Renal cortical epithelial cell (primary cell): ENCODE measurements around the gene TMEM225B. TPM values are rescaled to one million over a fixed set of nuclear protein-coding genes. Genes with fewer than 3 reads are reported as not detected.
"Not testable (repeated sequence)": the region's sequence is repeated elsewhere in the genome, so short reads cannot be mapped to it uniquely, and the experiment has no call there.

Experiments used
- DNase-seq: peaks from one replicate; pipeline ENCODE4 v3.0.0-alpha.2; 2011; ENCODE audit warnings: low read depth
- total RNA-seq: library from RNA; depleted of rRNA; stranded (reverse); fragments of >200 nt; gene quantifications from 2 replicates; pipeline ENCODE4 v1.2.3, GENCODE V29; 2014

TMEM225B gene, protein sequence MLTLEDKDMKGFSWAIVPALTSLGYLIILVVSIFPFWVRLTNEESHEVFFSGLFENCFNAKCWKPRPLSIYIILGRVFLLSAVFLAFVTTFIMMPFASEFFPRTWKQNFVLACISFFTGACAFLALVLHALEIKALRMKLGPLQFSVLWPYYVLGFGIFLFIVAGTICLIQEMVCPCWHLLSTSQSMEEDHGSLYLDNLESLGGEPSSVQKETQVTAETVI
- 0.55 TPM in 1 of 2 replicates, not detected in the other for total RNA-seq

DNA sequence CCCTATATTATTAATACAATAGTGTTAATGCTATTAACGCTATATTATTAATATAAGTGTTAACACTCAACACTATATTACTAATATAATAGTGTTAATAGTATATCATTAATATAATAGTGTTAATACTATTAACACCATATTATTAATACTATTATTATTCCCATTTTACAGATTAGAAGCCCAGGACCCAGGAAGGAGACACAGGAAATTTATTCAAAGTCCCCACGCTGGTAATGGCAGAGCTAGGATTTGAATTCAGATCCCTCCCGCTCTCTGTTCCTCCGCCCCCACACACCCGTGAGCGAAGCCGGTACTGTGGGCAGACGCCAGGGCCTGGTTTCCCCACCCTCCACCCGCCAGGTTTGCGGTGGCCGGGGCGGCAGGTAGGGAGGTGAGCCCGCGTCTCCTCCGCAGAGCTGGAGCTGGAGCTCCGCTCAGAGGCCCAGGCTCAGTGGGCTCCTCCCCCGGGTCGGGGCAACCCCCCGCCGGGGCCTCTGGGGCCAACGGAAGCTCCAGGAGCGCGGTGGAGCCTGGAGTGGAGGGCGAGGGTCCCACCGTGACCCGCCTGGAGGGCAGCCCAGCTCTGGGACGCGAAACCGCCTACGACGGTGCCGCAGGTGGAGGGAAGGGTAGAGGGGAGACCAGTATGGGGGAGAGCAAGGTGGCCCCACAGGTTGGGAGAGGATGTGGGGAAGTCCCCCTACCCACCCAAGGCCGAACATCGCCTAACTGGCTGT, at the start of gene TMEM225B:
Gene TMEM225B, plus strand, starts transcription at position 506 of the 740 bp plus-strand sequence. CDS start 6,122 bp downstream, outside the sequence.
- DNase-seq = no peak

DNA sequence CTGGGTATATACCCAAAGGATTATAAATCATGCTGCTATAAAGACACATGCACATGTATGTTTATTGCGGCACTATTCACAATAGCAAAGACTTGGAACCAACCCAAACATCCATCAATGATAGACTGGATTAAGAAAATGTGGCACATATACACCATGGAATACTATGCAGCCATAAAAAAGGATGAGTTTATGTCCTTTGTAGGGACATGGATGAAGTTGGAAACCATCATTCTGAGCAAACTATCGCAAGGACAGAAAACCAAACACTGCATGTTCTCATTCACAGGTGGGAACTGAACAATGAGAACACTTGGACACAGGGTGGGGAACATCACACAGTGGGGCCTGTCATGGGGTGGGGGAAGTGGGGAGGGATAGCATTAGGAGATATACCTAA, 48.5 kb upstream of the TMEM225B start:
- DNase-seq = not testable (repeated sequence)

DNA sequence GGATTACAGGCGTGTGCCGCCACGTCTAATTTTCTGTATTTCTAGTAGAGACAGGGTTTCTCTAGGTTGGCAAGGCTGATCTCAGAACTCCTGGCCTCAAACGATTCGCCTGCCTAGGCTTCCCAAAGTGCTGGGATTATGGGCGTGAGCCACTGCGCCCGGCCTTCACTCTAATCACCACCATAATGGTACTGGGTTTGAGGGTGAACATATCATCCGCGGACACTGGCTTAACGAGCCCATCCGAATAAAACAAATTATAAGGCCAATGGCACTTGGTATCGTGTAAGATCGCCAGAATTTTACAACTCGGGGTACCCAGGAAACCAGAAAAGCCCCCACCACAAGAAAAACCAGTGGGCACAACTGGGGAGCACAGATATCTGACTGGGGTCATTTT, 46.7 kb upstream of the TMEM225B start:
- DNase-seq = no peak

DNA sequence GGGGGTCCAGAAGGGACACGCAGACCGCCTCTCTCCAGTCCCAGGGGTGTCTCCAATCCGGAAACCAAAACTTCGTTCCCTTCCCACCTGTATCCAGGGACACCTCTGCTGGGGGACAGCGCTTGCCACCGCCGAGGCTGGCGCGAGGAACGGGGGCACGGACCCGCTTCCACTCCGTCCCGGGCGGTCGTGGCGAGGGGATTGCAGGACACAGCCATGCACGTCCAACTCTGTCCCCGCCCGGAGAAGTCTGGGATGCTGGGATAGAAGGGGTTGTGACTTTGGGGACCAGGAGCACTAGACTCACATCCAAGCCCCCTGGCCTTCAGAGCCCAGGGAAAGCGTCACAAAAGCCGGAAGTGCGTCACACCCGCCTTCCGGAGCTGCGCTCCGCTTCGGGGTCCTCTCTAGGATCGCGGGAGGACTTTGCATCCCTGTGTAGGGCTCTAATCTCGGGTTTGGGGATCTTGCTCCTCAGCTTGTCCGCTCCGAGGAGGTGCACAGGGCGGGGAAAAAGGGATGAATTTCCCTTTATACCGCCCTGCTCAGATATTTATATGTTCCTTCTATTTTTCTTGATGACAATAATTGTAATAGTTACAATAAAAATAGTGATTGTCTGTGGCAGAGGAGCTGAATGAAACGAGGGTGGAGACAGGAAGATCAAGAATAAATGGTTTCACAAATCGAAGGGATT, 46.2 kb upstream of the TMEM225B start, which contains the start of gene FAM200A:
Gene FAM200A, minus strand, starts transcription at position 348 of the 697 bp plus-strand sequence. CDS start 3,707 bp downstream, outside the sequence.
- DNase-seq = peak; percentile 82

DNA sequence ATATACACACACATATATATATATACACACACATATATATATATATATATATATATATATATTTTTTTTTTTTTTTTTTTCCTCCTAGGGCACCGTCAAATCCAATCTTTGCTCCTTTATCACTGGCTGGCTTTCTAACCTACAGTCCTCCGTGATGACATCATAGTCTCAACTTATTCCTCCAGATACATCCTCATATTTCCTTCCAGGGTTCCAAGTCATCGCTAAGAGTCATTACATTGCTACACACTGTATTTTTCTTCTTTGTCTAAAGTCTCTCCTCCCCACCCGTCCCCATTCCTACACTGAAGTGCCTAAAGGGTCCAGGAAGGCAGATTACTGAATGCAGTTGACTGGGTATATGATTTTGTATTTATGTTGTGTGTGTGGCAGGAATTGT, 45.0 kb upstream of the TMEM225B start:
- no peak for DNase-seq

DNA sequence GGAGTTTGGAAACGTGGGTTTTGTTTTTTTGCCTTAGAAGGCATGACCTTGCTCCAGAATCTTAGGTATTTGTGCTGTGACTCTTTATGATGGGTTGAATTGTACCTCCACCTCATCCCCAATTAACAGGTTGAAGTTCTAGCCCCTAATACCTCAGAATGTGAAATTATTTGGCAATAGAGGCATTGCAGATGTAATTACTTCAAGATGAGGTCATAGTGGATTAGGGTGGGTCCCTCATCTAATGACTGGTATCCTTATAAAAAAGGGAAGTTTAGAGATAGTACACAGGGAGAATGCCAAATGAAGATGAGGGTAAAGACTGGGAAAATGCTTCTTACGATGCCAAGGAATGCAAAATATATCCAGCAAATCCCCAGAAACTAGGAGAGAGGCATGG, 43.1 kb upstream of the TMEM225B start:
- no peak for DNase-seq

DNA sequence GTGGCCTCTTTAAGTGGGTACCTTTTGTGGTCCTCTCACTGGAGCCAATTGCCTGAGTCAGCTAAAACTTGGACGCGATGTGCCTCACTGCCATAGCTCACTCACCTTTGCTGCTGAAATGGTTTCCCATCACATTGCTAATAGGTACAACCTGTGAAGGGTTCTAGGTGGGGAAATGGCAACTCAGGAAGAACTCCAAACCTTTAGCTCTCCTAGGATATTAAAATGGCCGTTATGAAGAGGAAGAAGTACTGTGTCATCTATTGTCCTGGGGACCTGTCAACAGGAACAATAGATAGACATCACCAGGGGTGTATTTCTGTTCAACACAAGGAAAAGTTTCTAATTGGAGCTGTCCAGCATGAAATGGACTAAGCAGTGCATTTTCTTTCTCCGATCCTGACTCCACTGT, 40.9 kb upstream of the TMEM225B start:
- DNase-seq = peak; percentile 25

DNA sequence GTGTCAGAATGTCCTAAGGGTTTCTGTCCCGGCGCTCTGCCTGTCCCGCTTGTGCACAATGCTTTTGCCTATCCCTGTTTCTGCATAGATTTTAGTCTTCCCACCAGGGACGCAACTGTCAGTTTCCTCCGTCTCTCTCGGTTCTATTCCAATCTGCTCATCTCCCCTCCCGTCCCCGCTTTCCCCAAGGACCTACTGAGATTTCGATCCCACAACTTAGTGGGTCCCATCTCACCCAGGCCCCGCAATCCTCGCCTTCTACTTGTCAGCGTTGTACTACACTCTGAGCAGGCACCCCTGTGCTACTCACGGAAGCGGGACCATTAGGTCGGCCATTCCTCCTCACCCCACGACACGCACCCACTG, 40.1 kb upstream of the TMEM225B start:
- DNase-seq = peak; percentile 9

DNA sequence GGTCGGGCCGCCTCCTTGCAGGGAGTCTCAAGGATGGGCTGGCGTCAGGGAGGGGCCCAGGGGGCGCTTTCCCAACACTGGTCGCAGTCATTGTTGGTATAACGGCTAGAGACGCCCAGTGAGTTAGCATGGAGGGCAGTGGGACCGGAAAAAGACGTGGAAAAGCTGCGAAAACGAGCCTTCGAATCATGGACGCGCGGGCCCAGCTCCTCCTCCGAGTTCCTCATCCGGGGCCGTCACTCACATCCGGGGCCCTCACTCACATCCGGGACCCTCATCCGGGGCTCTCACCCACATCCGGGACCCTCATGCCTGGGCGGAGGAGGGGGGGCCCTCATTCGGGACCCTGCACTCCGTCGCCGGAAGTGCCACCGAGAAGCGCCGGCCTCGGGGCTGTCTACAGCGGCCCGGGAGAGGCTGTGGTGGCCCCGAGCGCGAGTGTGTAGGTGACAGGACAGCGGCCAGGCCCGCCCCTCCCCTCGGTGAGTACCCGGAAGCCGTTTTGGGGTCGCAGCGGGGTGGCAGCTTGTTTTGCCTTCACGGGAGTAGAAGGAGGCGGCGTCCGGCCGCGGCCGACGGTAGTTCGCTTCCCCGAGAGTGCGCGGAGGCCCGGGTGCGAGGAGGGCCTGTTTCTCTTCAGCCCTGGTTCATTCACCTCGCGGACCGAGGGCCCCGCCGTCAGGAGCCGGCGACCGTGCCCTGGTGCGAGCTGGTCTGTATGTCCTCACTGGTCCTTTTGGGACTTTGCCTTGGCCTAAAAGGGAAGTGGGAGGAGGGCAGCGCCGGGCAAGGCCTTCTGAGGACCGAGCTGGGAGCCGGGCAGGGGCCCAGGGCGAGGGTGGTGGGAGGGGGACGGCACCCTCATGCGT, 39.5 kb upstream of the TMEM225B start, which contains the start of gene ZNF655:
Gene ZNF655, plus strand, starts transcription at position 337 of the 869 bp plus-strand sequence. CDS start 1,918 bp downstream, outside the sequence.
- DNase-seq = peak; percentile 57

DNA sequence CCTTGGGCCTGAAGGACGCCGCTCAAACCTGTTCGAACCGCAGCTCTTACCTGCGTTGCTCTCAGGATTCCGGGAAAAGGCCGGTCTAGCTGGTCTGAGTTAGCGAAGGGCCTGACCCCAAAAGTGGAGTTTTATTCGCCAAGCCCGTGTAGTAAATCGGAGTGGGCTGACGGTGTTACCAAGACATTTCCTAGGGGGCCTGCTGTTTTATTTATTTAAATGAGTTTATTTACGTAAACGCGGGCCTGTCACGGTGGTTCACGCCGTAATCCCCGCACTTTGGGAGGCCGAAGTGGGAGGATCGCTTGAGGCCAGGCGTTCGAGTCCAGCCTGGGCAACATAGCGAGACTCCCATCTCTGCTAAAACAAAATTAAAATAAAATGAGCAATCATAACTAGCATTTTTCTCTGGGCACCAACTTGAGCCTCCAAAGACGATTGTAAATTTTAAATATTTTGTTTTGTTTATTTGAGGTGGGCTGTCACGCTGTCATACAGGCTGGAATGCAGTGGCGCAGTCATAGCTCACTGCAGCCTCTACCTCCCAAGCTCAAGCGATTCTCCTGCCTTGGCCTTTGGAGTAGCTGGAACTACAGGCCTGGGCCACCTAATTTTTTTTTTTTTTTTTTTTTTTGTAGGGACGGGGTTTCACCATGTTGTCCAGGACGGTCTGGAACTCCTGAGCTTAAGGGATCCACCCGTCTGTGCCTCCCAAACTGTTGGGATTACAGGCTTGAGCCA, 38.7 kb upstream of the TMEM225B start:
- DNase-seq = no peak

DNA sequence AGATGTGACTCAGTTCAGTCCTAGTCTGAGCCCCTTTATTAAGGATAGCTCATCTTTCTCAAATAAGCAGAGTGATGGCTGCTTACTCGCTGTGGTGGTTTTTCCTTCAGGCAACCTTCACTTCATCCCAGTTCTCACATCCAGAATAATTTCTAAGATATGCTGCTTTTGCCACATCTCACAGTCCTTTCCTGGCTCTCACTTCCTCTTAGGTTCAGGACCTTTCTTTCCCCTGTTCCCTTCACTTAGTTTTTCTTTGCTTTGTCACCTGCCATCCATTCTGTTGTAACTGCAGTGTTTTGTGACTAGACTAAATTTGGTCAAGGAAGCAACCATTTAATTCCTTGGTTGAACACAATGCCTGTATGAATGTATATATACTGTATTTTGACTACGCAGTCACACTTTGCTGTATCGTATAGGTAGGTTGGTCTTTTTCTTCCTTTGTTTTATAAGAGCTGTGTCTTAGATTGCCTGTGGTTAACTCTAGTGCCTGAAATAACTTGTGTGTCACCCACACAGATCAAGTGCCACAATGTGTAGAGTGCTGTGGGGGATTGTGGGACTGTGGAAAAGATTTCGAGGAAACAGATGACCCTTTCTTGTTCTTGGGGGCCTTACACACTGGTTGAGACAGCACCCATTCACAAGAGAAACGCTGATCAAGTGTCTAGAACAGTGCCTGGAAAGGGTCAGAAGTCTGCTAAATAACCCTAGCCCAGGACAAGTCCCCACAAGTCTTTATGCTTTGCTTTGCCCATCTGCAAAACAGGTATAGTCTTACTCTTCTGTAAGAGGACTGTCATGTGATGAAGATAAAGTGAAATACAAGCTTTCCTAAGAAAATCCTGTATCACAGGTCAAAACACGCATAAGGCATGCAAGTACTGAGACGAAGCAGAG, 37.0 kb upstream of the TMEM225B start:
- no peak for DNase-seq

DNA sequence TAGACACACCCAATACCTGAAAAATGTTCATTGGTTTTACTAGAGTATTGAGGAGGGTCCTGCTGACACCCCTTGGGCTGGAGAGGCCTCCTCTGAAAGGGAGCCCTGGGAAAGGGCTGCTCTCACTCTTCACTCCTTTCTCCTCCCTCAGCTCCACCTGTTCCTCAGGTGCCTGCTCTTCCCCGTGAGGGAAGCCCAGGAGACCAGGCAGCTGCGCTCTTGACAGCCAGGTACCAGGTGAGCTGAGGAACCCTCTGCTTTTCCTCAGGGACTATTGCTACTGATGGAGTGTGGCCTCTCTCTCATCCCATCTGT, 36.4 kb upstream of the TMEM225B start:
- DNase-seq = no peak

DNA sequence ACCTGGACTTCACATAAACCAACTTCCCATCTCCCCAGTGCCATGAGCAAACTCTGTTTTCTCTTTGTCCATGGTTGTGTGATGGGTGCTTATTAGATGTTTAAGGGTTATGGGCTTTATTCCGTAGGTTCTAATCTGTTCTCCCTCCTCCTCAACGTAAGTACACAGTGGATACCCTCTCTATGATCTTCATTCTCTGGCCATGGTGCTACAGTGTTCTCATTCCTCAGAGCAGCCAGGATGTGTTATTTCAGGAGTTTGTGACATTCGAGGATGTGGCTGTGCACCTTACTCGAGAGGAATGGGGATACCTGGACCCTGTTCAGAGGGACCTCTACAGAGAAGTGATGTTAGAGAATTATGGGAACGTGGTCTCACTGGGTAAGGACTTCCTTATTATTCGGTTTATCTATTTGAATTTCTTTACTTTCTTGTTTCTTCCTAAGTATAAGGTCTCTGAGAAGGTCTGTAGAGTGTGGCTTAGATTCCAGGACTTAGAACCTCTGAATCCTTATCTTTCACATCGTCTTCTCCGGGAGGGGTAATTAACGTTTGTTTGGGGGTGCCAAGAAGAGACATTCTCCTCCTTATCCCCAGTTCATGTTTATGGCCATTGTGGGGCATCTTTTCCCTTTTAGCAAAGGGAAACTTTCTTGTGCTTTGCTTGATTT, 35.8 kb upstream of the TMEM225B start:
- no peak for DNase-seq

DNA sequence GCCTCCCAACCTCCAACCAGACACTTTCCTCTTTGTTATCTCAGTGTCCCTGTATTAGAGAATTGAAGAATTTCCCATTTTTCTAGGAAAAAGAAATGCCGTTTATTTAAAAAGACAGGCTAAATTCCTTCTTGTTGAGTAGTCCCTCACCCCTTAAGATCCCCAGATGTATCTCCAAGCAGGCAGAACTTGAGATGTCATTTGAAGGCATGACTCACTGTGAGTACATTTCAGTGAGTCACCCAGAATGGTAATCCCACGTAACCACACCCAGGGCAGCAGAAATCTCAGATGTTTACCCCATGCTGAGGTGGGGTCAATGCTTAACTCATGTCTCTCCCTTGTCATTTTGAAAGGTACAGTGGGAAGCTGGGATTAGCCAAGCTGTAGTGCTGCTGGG, 35.2 kb upstream of the TMEM225B start:
- DNase-seq = peak; percentile 100

DNA sequence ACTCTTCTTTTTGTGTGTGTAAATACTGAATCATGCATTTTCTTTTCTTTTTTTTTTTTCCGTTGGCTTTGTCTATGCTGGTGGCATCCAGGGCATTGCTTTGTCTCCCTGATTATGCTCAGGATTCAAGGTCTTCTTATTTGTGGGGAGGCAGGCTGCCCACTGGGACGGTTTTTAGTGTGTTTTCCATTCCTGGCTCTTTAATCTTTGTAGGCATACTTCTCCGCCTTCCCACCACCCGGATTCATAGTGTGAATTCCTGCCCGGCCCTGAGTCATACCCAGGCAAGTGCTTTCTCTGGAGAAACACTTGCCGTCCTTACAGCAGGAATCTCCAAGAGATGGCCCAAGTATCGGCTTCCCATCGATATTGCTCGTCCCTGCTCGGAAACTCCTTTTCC, 34.4 kb upstream of the TMEM225B start:
- peak; percentile 12 for DNase-seq

DNA sequence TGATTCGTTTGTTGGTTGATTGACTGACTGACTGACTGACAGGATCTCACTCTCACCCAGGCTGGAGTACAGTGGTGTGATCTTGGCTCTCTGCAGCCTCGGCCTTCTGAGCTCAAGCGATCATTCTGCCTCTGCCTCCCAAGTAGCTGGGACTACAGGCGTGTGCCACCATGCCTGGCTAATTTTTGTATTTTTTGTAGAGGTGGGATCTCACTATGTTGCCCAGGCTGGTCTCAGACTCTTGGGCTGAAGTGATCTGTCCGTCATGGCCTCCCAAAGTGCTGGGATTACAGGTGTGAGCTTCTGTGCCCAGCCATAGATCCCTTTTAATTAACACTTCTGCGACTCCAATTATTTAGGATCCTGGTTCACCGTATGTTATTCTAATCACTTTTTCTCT, 29.3 kb upstream of the TMEM225B start:
- not testable (repeated sequence) for DNase-seq

DNA sequence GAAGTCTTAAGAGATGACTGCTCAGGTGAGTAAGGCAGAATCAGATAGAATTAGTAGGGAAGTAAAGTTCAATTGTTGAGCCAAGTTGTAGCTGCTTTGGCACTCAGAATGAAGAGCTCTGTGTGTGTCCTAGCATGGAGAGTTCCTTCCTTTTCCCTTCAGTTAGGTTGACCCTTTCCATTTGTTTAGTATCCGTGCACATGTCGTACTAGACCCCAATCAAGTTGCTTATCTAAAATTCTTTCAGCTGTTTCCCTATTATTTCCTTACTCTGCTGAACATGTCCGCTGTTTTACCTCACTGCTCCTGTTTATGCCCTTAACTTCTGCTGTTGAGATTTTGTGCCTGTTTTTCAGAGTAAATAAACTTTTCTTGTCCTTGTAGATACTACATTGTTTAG, 26.3 kb upstream of the TMEM225B start:
- DNase-seq = no peak

DNA sequence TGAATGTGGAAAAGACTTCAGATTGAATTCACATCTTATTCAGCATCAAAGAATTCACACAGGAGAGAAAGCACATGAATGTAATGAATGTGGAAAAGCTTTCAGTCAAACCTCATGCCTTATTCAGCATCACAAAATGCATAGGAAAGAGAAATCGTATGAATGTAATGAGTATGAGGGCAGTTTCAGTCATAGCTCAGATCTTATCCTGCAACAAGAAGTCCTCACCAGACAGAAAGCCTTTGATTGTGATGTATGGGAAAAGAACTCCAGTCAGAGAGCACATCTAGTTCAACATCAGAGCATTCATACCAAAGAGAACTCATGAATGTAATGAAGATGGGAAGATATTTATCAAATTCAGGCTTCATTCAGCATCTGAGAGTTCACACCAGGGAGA, 24.8 kb upstream of the TMEM225B start:
- no peak for DNase-seq

DNA sequence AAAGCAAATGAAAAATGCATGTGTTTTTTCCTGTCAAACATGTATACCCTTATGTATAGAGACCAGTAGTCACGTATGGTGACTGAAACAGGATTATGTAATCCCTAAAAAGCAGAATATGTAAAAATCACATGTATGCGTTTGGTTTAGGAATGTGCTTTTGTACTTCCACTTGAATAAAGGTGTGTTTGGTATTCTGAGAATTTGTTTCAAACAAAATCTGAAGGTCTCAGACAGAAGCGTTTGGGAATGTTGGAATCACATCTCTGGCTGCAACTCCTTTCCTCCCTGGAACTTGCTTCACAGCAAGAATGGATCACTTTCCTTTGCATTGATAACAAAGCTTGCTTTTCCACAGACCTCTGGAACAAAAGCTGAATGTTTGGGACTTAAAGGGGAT, 21.8 kb upstream of the TMEM225B start:
- no peak for DNase-seq
